Measurements from ENCODE around the gene DUSP15.
"Not testable (repeated sequence)": the region's sequence is repeated elsewhere in the genome, so short reads cannot be mapped to it uniquely, and the experiment has no call there.

The DUSP15 gene

GRCh38 chr20:31869942-31870725, at the start of gene DUSP15, which contains the start of gene TTLL9:
Gene DUSP15 (minus strand): TSS chr20:31870527. CDS start chr20:31870337, 190 bp downstream.
Gene TTLL9 (plus strand): TSS chr20:31870634. CDS start chr20:31871127, 493 bp downstream.
- DNase-seq: no peak

DNA sequence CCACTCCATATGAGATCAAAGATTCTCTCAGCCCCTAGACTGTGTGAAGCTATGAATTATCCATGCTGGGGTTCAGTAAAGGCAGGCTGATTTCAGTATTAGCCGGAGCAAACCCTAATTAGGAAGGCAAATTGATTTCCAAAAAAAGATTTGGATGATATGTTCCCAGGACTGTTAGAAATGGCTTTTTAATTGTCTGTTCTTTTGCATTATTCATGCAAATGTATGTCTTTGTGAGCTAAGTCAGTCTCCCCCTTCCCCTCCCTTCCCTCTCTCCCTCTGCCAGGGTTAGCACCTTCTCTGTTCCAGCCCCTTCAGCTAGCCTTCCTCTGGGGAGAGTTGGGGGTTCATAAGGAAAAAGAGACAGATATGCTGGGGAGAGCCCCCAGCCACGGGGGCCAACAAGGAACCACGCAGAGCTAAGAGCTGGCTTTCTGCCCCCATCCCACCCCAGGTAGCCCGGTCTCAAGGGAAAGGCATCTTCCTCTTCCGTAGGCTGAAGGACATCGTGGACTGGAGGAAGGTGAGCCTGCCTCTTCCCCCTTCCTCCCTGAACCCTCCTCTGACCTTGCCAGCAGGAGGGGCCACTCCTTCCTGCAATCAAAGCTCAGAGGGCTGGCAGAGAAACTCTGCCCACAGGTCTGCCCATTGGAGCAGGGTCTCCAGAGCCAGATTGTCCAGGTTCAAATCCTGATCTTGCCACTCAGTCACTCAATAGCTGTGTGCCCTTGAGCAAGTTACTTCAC, 49.3 kb upstream of the DUSP15 start:
- no peak for DNase-seq

GRCh38 chr20:31918466-31919105, 48.3 kb upstream of the DUSP15 start:
- no peak for DNase-seq

DNA sequence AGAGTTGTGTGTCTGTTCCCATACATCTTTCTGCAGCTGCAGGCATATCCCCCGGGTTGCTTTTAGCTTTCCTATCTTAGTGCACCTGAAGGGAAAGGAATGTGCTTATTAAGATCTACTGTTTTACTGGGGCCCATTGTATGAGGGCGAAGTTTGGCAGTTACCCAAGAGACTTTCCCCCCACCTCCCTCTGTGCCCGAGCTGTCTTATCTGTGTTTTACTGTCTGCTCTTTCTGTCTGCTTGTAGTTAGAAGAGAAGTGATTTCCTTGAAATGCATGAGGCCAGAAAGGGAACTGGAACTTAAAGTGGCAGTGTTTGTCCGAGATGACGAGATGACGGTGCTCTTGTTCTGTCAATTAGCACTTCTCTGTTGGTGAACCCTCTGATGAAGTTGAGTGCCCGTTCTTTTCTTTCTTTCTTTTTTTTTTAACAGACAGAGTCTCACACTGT, 47.7 kb upstream of the DUSP15 start:
- DNase-seq: not testable (repeated sequence)

DNA sequence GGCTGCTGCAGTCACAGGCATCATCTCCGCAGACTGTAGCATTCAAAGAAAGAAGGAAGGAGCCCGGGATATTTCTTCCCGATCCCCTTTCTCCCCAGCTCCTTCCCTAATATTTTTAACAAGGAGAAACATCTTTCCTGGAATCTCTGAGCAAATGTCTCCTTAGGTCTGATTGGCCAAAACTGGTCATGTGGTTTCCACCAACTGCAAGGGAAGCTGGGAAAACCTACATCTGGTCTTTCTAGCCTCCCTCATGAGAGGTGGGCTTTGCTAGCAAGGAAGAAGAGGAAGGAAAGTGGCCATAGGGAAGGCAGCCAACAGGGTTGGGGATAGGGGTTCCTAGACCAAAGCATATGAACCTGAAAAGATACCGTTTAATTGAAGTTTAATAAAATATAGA, 46.4 kb upstream of the DUSP15 start:
- no peak for DNase-seq

DNA sequence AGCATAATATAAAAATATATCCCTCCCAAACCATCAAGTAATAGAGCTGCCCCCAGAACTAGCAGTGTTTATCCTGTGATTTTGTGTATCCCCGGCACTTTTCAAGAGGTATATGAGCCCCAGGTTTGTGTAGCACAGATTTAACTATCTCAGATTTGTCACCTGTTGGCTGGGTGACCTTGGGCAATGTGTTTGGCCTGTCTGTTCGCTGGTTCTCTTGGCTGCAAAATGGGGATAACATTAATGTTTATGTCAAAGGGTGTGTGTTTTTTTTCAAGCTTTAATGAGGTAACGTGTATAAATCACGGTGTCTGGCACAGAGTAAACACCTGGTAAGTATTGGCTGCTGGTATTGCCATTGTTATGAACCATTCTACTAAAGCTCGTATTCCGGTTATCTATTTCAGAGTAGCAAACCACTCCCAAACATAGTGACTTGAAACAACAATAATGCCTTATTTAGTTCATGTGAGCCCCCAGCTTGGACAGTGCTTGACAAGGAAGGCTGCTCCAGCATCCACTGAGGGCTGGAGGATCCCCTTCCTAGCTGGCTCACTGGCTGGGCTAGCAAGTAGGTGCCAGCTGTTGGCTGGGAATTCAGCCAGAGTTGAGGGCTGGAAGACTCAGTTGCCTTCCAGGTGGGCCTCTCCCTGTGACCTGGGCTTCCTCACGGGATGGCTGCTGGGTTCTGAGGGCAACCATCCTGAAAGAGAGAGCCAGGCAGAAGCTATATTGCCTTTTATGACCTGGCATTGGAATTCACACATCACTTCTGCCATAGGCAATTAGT, 45.4 kb upstream of the DUSP15 start:
- DNase-seq: peak; percentile 71

GRCh38 chr20:31914170-31914569, 43.8 kb upstream of the DUSP15 start:
- no peak for DNase-seq

DNA sequence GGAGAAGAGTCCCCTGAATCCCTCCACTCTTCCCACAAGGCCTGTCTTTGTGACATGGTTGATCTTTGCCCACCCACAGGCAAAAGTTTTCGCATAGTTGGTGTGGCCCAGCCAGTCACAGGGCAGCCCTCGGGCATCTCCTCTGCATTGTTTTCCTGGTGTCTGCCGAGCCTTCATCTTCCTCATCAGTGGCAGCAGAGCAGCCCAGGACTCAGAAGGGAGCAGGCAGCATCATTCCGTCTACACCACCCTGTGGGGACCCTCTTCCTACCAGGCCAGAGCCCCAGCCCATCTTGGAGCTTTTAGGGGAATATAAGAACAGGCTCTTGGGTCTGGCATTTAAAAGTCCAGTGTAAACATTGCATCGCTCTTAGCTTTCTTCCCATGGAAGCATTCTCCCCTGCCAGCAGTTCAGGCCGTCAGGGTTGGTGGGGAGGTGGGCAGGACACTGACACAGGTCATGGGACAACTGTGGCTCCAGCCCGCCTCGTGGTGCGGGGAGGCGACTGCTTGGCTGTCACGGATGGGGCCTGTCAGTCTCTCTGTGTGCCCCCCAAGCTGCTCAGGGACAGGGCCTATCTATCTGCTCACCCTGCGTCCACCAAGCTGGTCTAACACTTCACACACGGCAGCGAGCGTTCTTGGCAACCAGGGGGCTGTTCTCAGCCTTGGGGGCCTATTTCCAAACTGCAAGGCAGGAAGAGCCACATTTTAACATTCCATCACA, 43.3 kb upstream of the DUSP15 start:
- no peak for DNase-seq

GRCh38 chr20:31910071-31910803, 39.9 kb upstream of the DUSP15 start:
- DNase-seq: no peak

DNA sequence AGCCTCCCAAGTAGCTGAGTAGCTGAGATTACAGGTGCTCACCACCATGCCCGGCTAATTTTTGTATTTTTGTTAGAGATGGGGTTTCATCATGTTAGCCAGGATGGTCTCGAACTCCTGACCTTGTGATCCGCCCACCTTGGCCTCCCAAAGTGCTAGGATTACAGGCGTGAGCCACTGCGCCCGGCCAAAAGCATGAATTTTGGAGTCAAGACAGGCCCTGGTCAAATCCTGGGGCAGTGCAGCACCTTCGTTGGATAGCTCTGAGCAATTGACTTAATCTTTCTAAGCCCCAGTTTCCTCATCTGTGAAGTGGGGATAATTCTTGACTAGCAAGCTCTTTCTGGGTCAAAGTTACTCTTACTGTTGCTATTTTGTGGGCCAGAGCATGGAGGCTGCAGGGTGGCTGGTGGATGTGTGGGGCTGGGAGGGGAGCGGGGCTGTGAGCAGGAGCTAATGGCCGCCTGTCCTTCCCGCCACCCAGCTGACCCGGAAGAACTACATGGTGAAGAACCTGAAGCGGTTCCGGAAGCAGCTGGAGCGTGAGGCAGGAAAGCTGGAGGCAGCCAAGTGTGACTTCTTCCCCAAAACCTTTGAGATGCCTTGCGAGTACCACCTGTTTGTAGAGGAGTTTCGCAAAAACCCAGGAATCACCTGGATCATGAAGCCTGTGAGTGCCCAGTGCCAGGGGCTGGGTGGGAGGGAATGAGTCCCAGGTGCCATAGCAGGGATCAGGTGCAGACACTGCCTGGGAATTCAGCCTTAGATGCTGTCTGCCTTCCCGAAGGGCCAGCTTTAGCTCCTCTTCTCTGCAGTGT, 39.1 kb upstream of the DUSP15 start:
- no peak for DNase-seq

DNA sequence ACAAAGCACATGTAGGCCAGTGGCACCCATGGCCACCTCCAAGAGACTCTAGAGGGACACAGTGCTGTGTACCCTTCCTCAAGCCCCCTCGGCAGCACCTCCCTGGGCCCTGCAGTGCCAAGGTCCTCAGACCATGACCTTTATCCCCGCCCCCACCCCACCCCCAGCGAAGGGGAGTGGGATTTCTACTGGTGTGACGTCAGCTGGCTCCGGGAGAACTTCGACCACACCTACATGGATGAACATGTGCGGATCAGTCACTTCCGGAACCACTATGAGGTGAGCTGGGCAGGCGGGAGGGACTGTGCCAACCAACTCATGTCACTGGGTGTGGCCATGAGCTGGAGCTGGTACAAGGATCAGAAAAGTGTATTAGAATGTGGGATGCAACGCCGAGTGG, 38.1 kb upstream of the DUSP15 start:
- no peak for DNase-seq

- DNase-seq: no peak
Observed at GRCh38 chr20:31908016-31908415, 37.7 kb upstream of the DUSP15 start.

- DNase-seq: no peak
Observed at GRCh38 chr20:31907046-31907445, 36.7 kb upstream of the DUSP15 start.

DNA sequence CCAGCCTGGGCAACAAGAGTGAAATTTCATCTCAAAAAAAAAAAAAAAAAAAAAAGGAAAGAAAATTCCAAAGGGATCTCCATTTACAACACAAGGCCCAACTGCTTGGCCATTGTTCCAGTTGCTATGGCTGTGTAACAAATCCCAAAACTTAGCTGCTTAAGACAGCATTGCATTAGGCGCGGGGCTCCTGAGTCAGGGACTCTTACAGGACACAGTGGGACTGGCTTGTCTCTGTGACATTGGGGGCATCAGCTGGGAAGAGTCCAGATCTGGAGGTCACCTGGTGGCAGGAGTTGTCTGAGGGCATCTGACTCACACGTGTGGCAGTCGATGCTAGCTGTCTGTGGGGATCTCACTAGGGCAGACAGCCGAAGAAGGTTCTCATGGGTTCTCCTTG, 35.7 kb upstream of the DUSP15 start:
- no peak for DNase-seq

GRCh38 chr20:31903627-31904386, 33.5 kb upstream of the DUSP15 start:
- DNase-seq: no peak

GRCh38 chr20:31901615-31902014, 31.3 kb upstream of the DUSP15 start:
- DNase-seq: no peak

- DNase-seq: no peak
Observed at GRCh38 chr20:31897541-31897940, 27.2 kb upstream of the DUSP15 start.

- DNase-seq: no peak
Observed at GRCh38 chr20:31896049-31896448, 25.7 kb upstream of the DUSP15 start.

DNA sequence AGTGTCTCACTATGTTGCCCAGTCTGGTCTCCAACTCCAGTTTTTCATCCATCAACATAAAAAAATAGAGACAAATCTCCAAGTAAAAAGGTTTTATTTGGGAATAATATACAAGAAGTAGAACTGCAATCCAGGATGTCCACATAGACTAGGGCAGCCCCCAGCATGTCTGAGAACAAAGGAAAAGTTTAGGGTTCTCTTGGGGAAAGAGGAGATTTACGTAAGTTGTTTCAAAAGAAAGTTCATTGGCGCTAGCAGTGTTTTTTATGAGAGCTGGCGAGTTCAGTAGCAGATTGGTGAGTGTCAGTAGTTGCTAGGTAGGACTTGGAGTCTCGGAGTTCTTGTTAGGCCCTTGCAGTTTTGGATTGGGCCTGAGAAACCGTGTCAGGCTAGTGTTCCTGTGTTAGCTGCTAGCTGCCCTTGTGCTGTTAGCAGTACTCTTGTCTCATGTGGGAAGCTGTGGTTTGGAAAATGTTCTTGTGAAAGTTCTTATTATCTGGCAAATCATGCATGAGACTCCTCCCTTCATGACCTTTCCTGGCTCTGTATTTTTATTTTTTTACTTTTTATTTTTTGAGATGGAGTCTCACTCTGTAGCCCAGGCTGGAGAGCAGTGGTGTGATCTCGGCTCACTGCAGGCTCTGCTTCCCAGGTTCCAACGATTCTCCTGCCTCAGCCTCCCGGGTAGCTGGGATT, 24.8 kb upstream of the DUSP15 start:
- DNase-seq: peak; percentile 94
